K562 (cell line): ENCODE measurements around the gene ZBTB39. TPM values are rescaled to one million over a fixed set of nuclear protein-coding genes. Genes with fewer than 3 reads are reported as not detected.

Source experiments
- CTBP1 ChIP-seq: fragments of 450-650 bp; IDR thresholded peaks from 2 replicates; pipeline ENCODE4 v1.6.1; 2016; ENCODE audit warnings: borderline replicate concordance
- GATA2 ChIP-seq: sonication (generic); formaldehyde crosslinking; IDR thresholded peaks from 2 replicates; pipeline ENCODE4 v1.4.0; 2020; ENCODE audit warnings: mild to moderate bottlenecking, missing genetic modification reagents
- GTF2F1 ChIP-seq: IDR thresholded peaks from 2 replicates; pipeline ENCODE4 v1.6.1; 2011; ENCODE audit warnings: low read depth, low read length, improper control_type of control experiment
- HSF4 ChIP-seq: fragments of 250-450 bp; sonication (Bioruptor Pico); IDR thresholded peaks from 2 replicates; pipeline ENCODE4 v2.1.2; 2022; ENCODE audit warnings: mild to moderate bottlenecking, moderate library complexity, borderline replicate concordance
- NR4A1 ChIP-seq, 2 experiments: fragments of 250-450 bp in 1 of 2; fragments of 450-650 bp in 1 of 2; sonication (Bioruptor Pico) in 1 of 2; IDR thresholded peaks; 2 replicates each; pipeline versions ENCODE4 v1.4.0 to v1.6.1; 2016 to 2020; ENCODE audit warnings: mild to moderate bottlenecking in 2 of 2, missing compliant biosample characterization in 1 of 2, missing genetic modification characterization in 1 of 2, moderate library complexity in 1 of 2
- SIRT6 ChIP-seq: IDR thresholded peaks from one replicate; pipeline ENCODE4 v1.6.1; 2012; ENCODE audit warnings: low read depth, mild to moderate bottlenecking, control low read depth, inconsistent platforms, low read length, moderate library complexity
- TAF9B ChIP-seq: fragments of 450-650 bp; IDR thresholded peaks from 2 replicates; pipeline ENCODE4 v1.6.1; 2018; ENCODE audit warnings: mild to moderate bottlenecking; ENCODE audit not compliant: partially characterized antibody
- TOE1 ChIP-seq, 2 experiments: fragments of 450-650 bp in 1 of 2; sonication (generic) in 1 of 2; formaldehyde crosslinking in 1 of 2; IDR thresholded peaks; 2 replicates each; pipeline versions ENCODE4 v1.7.1 to v1.8.0; 2016 to 2022; ENCODE audit warnings: borderline replicate concordance in 2 of 2, mild to moderate bottlenecking in 2 of 2, antibody characterized with exemption in 1 of 2, inconsistent platforms in 1 of 2, low read depth in 1 of 2, missing genetic modification reagents in 1 of 2, moderate library complexity in 1 of 2
- polyA plus RNA-seq, 8 experiments: library from polyadenylated mRNA; depleted of rRNA in 4 of 8; stranded (reverse) in 5 of 8; unstranded in 3 of 8; fragments of >200 nt; fragmentation: Nextera tagmentation in 2 of 8; fragmentation: Illumina TruSeq in 1 of 8; extraction: Ambion mirVana in 2 of 8; extraction: Trizol in 1 of 8; gene quantifications; 2 replicates each; pipeline versions ENCODE4 v1.2.1 to v1.2.3, GENCODE V29; 2011 to 2014; ENCODE audit warnings: inconsistent platforms in 1 of 8, missing spikeins in 1 of 8
- total RNA-seq, 7 experiments: library from RNA; depleted of rRNA in 6 of 7; stranded (reverse); fragments of >200 nt in 6 of 7; fragmentation: Illumina TruSeq in 2 of 7; extraction: Trizol in 2 of 7; gene quantifications; 2 replicates each; pipeline versions ENCODE4 v1.2.1 to v1.2.3, GENCODE V29; 2011 to 2021; ENCODE audit warnings: low replicate concordance in 1 of 7
- TF ChIP-seq, protein P1 (sequence below): fragments of 250-450 bp; sonication (Bioruptor Pico); IDR thresholded peaks from 2 replicates; pipeline ENCODE4 v1.5.1; 2021; ENCODE audit warnings: mild to moderate bottlenecking
- TF ChIP-seq, protein P2 (sequence below): sonication (generic); formaldehyde crosslinking; IDR thresholded peaks from 2 replicates; pipeline ENCODE4 v1.8.0; 2022; ENCODE audit warnings: mild to moderate bottlenecking, low read depth, missing genetic modification reagents
- TF ChIP-seq, protein P3 (sequence below): fragments of 250-450 bp; sonication (Bioruptor Pico); IDR thresholded peaks from 2 replicates; pipeline ENCODE4 v1.5.0; 2022; ENCODE audit warnings: mild to moderate bottlenecking
- TF ChIP-seq, protein P4 (sequence below): sonication (generic); formaldehyde crosslinking; IDR thresholded peaks from 2 replicates; pipeline ENCODE4 v1.9.0; 2022; ENCODE audit warnings: mild to moderate bottlenecking, missing genetic modification reagents
- TF ChIP-seq, protein P5 (sequence below): fragments of 250-450 bp; sonication (Bioruptor Pico); IDR thresholded peaks from 2 replicates; pipeline ENCODE4 v1.4.0; 2020
- TF ChIP-seq, protein P6 (sequence below): sonication (generic); formaldehyde crosslinking; IDR thresholded peaks from 2 replicates; pipeline ENCODE4 v1.8.0; 2022; ENCODE audit warnings: mild to moderate bottlenecking, missing genetic modification reagents

The ZBTB39 gene
- total and polyA plus RNA-seq, 9 of the 15 experiments (the other 6 are each of a cell fraction or from before 2014, with no cell fraction given), result 3.3 to 13.3 (median 8.6) TPM

DNA sequence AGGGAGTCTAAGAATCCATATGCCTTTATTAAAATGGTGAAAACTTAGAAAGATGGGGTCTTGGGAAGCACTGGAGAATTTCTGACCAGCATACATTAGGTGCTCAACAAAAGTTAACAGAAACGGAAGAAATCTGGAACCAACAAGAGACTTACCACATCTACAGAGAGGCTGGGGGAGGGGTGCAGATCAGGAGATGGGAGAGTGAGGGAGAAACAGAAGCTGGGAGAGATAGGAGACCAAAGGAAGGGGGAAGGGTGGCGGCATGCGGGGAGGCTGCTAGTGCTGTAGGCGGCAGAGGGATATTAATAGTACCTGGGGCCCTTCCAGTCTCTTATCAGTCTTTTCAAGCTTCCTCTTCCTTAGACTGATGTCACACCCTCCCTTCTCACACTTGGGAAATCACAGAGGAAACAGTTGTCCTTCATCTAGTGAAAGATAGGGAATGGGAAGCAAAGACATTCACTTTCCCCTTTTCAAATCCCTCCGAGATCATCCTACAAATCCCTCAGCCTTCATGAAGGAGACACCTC lies 18.1 kb downstream of the ZBTB39 start (continued):
- TF ChIP-seq, protein P1, sequence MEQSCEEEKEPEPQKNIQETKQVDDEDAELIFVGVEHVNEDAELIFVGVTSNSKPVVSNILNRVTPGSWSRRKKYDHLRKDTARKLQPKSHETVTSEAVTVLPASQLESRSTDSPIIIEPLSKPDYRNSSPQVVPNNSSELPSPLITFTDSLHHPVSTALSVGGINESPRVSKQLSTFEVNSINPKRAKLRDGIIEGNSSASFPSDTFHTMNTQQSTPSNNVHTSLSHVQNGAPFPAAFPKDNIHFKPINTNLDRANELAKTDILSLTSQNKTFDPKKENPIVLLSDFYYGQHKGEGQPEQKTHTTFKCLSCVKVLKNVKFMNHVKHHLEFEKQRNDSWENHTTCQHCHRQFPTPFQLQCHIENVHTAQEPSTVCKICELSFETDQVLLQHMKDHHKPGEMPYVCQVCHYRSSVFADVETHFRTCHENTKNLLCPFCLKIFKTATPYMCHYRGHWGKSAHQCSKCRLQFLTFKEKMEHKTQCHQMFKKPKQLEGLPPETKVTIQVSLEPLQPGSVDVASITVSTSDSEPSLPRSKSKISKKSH, result no peak
- TF ChIP-seq, protein P2, sequence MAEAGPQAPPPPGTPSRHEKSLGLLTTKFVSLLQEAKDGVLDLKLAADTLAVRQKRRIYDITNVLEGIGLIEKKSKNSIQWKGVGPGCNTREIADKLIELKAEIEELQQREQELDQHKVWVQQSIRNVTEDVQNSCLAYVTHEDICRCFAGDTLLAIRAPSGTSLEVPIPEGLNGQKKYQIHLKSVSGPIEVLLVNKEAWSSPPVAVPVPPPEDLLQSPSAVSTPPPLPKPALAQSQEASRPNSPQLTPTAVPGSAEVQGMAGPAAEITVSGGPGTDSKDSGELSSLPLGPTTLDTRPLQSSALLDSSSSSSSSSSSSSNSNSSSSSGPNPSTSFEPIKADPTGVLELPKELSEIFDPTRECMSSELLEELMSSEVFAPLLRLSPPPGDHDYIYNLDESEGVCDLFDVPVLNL, result no peak
- TF ChIP-seq, protein P3, sequence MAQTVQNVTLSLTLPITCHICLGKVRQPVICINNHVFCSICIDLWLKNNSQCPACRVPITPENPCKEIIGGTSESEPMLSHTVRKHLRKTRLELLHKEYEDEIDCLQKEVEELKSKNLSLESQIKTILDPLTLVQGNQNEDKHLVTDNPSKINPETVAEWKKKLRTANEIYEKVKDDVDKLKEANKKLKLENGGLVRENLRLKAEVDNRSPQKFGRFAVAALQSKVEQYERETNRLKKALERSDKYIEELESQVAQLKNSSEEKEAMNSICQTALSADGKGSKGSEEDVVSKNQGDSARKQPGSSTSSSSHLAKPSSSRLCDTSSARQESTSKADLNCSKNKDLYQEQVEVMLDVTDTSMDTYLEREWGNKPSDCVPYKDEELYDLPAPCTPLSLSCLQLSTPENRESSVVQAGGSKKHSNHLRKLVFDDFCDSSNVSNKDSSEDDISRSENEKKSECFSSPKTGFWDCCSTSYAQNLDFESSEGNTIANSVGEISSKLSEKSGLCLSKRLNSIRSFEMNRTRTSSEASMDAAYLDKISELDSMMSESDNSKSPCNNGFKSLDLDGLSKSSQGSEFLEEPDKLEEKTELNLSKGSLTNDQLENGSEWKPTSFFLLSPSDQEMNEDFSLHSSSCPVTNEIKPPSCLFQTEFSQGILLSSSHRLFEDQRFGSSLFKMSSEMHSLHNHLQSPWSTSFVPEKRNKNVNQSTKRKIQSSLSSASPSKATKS (CRISPR knock-in tag), result no peak
- TF ChIP-seq SIRT6 (no peak), CTBP1 (peak; percentile 97; the same call in 1 of the 2 replicates), TAF9B (peak; percentile 90), GATA2 (CRISPR knock-in tag) (peak; percentile 100), GTF2F1 (no peak), NR4A1 (CRISPR knock-in tag; IDR thresholded peaks at IDR 0.05) (no peak), NR4A1 (tag; IDR thresholded peaks at IDR 0.05) (peak; percentile 91), TOE1 (IDR thresholded peaks at IDR 0.05; ENCODE audit: borderline replicate concordance) (peak; percentile 82), TOE1 (CRISPR knock-in tag; IDR thresholded peaks at IDR 0.05; ENCODE audit: borderline replicate concordance, low read depth) (no peak), HSF4 (CRISPR knock-in tag) (no peak)
- TF ChIP-seq, protein P4, sequence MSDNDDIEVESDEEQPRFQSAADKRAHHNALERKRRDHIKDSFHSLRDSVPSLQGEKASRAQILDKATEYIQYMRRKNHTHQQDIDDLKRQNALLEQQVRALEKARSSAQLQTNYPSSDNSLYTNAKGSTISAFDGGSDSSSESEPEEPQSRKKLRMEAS (CRISPR knock-in tag), result peak; percentile 62; the same call in 1 of the 2 replicates
- TF ChIP-seq, protein P5, sequence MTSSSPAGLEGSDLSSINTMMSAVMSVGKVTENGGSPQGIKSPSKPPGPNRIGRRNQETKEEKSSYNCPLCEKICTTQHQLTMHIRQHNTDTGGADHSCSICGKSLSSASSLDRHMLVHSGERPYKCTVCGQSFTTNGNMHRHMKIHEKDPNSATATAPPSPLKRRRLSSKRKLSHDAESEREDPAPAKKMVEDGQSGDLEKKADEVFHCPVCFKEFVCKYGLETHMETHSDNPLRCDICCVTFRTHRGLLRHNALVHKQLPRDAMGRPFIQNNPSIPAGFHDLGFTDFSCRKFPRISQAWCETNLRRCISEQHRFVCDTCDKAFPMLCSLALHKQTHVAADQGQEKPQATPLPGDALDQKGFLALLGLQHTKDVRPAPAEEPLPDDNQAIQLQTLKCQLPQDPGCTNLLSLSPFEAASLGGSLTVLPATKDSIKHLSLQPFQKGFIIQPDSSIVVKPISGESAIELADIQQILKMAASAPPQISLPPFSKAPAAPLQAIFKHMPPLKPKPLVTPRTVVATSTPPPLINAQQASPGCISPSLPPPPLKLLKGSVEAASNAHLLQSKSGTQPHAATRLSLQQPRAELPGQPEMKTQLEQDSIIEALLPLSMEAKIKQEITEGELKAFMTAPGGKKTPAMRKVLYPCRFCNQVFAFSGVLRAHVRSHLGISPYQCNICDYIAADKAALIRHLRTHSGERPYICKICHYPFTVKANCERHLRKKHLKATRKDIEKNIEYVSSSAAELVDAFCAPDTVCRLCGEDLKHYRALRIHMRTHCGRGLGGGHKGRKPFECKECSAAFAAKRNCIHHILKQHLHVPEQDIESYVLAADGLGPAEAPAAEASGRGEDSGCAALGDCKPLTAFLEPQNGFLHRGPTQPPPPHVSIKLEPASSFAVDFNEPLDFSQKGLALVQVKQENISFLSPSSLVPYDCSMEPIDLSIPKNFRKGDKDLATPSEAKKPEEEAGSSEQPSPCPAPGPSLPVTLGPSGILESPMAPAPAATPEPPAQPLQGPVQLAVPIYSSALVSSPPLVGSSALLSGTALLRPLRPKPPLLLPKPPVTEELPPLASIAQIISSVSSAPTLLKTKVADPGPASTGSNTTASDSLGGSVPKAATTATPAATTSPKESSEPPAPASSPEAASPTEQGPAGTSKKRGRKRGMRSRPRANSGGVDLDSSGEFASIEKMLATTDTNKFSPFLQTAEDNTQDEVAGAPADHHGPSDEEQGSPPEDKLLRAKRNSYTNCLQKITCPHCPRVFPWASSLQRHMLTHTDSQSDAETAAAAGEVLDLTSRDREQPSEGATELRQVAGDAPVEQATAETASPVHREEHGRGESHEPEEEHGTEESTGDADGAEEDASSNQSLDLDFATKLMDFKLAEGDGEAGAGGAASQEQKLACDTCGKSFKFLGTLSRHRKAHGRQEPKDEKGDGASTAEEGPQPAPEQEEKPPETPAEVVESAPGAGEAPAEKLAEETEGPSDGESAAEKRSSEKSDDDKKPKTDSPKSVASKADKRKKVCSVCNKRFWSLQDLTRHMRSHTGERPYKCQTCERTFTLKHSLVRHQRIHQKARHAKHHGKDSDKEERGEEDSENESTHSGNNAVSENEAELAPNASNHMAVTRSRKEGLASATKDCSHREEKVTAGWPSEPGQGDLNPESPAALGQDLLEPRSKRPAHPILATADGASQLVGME (CRISPR knock-in tag), result no peak
- TF ChIP-seq, protein P6, sequence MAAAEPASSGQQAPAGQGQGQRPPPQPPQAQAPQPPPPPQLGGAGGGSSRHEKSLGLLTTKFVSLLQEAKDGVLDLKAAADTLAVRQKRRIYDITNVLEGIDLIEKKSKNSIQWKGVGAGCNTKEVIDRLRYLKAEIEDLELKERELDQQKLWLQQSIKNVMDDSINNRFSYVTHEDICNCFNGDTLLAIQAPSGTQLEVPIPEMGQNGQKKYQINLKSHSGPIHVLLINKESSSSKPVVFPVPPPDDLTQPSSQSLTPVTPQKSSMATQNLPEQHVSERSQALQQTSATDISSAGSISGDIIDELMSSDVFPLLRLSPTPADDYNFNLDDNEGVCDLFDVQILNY (CRISPR knock-in tag), result no peak
